GM21360 (cell line): ENCODE data around the gene NGLY1.
A peak's percentile ranks its signal among the peaks of the same experiment; 100 is the strongest.

Source experiments
- ATAC-seq: cut with Tn5 transposase; IDR thresholded peaks from one replicate; pipeline ENCODE4 v1.9.1; 2021; ENCODE audit warnings: mild to moderate bottlenecking, moderate library complexity; ENCODE audit not compliant: unreplicated experiment

NGLY1 gene, protein sequence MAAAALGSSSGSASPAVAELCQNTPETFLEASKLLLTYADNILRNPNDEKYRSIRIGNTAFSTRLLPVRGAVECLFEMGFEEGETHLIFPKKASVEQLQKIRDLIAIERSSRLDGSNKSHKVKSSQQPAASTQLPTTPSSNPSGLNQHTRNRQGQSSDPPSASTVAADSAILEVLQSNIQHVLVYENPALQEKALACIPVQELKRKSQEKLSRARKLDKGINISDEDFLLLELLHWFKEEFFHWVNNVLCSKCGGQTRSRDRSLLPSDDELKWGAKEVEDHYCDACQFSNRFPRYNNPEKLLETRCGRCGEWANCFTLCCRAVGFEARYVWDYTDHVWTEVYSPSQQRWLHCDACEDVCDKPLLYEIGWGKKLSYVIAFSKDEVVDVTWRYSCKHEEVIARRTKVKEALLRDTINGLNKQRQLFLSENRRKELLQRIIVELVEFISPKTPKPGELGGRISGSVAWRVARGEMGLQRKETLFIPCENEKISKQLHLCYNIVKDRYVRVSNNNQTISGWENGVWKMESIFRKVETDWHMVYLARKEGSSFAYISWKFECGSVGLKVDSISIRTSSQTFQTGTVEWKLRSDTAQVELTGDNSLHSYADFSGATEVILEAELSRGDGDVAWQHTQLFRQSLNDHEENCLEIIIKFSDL

DNA sequence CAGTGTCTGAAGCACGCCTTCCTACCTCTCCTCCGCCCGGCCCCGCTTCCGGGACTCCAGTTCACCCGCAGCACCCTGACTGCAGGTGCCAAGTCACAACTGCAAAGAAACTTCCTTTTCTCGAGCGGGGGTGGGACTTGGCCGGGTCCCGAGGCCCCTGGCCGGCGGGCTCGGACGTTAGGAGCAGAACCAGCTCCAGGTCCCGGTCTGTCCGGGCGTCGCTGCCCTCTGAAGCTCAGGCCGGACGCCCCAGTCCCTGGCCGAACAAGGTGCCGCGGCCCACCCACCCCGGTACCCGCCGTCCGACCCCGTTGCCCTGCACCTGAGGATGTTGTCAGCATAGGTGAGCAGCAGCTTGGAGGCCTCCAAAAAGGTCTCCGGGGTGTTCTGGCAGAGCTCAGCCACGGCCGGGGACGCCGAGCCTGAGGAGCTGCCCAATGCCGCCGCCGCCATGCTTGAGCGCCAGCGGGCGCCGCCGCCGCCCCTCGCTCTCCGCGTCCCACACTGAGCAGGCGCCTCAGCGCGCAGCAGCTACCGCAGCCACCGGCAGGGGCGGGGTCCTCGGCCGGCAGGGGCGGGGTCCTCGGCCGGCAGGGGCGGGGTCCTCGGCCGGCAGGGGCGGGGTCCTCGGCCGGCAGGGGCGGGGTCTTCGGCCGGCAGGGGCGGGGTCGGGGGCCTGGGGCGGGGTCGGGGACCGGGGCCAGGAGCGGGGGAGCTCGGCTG is at the start of gene NGLY1:
TSS of gene NGLY1 (minus strand) at position 506 of the 723 bp plus-strand sequence. CDS start at position 453, 53 bp downstream.
- peak; percentile 67 for ATAC-seq

DNA sequence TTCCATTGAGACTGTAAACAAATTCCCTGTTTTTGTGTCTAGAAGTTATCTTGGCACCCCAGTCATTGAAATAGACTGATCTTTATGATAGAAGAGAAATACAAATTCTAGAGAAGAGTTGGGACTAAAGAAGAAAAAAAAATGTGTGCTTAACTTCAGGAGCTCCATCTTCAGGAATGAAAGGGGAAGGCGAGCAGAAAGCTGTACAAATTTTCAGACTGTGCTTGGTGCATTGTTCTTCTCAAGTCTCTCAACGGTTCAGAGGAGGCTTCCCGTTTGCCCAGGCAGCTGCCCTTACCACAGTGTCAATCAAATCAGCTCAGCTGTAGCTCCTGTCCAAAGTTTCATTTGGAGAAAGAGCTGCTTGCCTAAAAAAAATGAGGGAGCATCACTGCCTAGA is 48.3 kb upstream of the NGLY1 start:
- ATAC-seq = no peak

DNA sequence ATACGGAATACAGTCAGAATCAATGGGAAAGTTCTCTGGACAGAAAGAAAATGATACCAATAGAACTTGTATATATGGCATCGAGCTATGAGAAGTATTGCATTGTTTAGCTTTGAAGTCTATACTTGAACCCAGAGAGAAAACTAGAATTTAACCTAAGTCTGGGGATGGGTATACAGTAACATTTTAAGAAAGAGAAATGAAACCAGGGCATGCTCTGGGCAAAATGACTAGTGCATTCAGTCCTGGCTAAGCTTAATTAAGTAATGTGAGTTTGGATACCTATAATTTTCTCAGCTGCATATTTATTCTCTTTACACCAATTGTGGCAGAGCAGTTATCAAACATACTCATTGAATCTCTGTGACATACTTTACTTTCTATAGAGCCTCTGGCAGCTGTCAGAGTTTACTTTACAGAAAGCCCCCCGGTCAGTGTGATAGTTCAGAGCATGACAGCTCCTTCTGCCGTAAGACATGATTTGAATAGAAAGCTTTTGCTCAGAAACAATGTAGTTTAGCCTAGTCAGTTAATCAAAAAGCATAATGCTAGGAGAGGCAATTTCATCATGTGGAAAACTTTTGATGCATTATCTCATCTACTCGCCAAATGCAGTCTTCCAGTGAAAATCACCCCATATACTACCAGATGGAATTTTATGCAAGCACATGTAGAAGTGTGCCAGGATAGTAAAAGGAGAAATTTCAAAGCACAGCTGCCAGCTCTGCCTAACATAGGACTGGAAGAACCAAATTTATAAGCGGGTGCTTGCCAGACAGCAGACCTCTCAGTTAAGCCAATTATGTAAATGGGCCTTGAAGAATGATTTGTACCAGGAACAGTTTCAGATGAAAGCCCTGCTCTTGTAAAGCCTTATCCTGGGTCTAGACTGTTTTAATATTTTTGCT is 47.4 kb upstream of the NGLY1 start:
- ATAC-seq = no peak

DNA sequence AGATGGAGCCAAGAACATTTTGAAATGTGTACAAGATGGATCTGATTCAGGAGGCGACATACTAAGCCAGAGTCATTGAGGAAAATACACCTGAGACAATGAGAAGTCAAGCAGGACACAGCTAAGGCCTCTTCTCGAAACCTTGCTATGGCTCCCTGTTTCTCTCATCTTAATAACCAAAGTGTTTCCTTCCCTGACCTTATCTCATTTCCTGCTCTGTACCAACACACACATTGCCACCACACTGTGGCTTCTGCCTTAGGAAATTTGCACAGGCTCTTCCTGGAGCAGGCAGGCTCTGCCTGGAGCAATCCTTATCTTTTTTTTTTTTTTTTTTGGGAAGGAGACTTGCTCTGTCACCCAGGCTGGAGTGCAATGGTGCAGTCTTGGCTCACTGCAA is 43.3 kb upstream of the NGLY1 start:
- no peak for ATAC-seq

DNA sequence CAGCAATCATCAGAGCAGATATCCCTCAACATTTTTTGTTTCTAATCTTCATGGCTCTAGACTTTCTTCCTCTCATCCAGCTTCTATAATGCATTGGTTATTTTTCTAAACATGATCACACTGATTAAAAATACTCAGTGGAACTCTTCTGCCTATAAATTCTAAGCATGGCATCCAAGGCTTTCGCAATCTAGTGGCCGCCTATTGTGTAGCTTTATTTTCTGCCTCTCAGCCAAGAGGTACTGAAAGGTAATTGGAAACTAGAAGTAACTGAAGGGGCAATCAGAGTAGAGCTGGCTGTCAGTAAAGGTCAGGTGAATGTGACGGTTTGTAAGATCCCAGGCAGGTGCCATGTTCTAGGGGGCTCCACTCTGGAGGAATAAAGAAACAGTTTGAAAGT is 40.1 kb upstream of the NGLY1 start:
- ATAC-seq = no peak

DNA sequence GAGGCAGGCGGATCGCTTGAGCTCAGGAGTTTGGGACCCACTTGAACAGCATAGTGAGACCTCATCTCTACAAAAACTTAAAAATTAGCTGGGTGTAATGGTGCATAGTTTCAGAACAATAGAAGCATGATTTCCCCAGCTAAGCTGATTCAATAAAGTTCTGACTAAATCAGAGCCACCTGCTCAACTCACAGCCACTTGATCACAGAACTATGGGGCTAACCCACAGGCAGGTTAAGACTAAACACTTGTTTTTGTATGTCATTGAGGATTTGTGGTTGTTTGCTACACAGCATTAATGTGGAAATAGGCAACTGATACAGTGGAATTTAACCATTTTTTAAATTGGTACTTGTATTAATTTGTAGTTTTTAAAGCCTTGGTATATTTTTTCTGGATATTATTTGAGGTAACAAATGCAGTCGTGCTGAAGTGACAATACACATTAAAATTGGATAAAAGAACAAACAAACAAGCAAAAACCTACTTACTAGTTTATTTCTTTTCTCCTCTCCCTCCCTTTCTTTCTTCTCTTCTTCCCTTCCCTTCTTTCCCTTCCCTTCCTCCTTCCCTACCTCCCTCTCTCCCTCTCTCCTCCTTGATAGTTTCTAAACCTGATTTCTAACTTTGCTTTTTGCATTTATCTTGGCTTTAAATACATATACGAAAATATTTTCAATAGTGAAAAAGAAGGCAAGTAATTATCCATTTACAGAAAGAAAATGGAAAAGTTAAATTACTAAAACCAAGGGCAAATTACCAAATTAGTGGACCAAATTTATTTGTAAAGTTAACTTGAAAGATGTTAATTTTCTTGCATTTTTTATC is 38.7 kb upstream of the NGLY1 start:
- ATAC-seq = no peak

DNA sequence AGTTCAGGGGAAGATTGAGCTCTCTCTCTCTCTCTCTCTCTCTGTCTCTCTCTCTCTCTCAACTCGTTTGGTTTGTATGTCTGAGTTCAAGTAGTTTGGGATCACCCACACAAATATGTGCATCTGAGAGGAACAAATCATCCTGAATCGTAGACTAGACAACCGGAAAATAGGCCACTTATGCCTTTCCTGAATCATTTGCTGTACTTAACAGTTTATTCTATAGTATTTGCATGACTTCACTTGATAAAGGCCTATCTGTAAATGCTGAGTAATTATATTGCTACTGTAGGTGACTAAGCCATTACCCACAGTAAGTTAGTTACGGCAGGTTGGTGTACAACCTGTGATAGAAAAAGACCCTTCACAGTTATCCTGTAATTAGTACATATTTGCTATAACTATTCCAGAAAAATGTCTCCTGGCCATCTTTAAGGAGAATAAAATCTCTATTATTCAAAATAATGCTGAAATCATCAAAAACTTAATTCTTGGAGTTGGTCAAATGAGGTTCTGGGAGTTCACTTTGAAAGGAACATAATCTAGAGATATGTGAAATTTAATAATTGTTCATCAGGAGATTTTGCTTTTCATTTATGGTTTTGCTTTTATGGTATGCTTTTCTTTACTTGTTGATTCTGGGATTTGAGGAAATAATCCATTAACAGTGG is 37.7 kb upstream of the NGLY1 start:
- no peak for ATAC-seq

DNA sequence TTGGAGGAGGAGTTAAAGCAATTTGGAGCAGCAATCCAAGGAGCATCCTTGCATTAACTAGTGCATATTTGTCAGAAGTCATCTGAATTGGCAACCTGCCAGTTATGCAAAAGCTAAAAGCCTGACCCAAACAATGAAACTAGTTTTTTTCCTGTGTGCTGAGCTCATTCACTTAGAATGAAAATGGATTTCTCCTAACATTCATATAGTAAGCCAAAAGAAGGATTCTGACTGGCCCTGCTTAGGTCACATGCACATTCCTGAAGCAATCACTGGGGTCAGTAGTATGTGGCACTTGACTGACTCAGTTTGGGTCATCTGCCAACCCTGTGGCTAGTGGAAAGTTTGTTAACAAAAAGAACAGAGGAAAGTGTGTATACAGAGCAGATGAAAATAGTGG is 37.1 kb upstream of the NGLY1 start:
- no peak for ATAC-seq

DNA sequence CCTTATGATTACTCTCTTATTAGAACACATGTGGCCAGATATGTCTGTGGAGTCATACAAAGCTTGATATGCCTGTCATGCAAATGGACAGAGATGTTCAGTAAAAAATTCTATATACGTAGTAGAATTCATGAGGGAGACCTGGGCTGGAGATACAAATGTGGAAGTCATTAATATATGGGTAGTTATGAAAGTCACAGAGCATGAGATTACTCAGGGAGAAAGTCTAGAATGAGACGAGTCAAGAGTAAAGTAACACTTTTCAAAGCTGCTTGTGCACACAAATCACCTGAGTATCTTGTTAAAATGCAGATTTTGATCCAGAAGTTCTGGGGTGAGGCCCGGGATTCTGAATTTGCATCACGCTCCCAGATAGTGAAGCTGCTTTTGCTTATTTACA is 35.1 kb upstream of the NGLY1 start:
- ATAC-seq = no peak

DNA sequence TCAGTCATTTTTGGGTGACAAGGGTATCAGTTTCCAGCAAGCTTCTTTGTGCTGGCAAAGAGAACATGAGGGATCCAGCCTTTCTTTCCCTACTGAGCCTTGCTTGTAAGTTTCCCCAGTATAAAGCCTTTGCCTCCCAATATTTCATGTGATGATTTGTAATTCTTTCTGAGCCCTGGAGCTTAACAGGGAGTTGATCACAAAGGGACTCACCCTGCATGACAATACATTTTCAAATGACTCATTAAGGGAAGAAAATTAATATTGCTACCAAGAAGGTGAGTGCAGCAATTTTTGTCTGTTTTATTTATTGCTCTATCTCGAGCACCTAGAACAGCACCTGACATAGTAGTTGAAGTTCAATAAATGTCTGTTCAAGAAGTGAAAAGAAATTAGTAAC is 34.4 kb upstream of the NGLY1 start:
- no peak for ATAC-seq

DNA sequence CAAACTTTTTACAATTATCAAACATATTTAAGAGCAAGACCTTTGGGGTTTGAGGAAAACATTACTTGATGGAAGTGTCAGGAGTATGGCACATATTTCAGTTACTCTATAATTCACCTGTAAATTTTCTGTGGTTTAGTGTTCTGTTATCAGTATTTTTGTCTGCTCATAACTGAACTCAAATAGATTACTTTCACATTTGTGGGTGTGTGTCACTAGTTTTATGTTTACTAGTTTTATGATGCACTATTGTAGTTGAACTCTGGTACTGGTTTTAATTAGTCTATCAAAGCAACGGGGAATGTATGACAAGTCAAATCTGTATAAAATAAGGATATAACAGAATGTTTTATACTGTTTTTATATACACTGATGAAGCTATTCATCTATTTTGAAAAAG is 33.9 kb upstream of the NGLY1 start:
- ATAC-seq = peak; percentile 60

DNA sequence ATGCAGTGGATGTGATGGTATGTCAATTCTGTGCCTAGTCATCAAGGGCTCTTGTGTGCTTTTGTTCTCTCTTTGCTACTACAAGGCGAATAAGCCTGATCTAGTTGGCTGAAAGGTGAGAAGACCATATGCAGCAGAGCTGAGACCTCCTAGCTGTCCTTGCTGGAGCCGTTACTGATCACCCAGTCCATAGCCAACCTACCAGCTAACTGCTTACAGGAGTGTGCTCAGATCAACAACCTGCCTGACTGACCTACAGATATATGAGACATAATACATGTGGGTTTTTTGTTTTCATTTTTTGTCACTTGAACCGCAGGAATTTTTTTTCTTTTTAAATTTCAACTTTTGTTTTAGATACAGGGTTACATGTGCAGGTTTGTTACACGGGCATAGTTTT is 29.4 kb upstream of the NGLY1 start:
- no peak for ATAC-seq

DNA sequence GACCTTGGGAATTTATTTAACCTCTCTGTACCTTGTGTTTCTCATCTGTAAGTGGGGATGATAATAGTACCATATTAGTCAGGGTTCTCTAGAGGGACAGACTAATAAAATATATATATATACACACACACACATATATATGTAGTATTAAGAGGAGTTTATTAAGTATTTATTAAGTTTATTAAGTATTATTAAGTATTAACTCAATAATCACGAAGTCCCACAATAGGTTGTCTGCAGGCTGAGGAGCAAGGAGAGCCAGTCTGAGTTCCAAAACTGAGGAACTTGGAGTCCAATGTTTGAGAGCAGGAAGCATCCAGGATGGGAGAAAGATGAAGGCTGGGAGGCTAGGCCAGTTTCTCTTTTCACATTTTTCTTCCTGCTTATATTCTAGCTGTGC is 21.4 kb upstream of the NGLY1 start:
- no peak for ATAC-seq

DNA sequence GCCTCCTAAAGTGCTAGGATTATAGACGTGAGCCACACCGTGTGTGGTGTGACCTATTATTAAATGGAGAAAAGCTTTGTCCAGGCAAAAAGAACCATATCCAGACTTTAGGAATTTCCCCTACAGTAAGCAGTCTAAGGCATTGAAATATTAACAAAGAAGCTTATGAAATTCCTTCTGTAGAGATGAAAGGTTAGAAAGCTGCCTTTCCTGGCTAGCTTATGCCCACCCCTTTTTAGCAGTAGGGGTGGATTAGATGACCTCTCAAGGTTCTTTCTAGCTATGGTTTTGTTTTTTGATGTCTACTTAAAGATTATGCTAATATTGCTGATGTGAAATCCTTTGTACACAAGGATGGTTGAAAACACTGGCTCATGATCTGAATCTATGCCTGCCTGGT is 20.6 kb upstream of the NGLY1 start:
- no peak for ATAC-seq

DNA sequence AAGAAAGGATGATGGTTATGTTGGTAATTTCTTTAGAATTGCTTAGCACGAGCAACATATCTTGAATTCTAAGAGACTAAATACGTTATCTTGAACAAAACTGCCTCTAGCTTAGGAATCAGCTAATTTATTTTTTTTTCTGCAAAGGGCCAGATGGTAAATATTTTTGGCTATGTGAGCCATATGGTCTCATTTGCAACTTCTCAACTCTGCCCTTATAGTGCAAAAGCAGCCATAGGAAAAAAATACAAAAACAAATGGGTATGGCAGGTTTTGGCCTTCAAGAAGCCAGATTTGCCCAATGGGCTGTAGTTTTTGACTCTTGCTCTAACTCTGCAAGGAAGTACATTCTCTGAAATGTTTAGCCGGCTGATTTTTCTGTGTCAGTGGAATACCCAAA is 18.5 kb upstream of the NGLY1 start:
- ATAC-seq = no peak

DNA sequence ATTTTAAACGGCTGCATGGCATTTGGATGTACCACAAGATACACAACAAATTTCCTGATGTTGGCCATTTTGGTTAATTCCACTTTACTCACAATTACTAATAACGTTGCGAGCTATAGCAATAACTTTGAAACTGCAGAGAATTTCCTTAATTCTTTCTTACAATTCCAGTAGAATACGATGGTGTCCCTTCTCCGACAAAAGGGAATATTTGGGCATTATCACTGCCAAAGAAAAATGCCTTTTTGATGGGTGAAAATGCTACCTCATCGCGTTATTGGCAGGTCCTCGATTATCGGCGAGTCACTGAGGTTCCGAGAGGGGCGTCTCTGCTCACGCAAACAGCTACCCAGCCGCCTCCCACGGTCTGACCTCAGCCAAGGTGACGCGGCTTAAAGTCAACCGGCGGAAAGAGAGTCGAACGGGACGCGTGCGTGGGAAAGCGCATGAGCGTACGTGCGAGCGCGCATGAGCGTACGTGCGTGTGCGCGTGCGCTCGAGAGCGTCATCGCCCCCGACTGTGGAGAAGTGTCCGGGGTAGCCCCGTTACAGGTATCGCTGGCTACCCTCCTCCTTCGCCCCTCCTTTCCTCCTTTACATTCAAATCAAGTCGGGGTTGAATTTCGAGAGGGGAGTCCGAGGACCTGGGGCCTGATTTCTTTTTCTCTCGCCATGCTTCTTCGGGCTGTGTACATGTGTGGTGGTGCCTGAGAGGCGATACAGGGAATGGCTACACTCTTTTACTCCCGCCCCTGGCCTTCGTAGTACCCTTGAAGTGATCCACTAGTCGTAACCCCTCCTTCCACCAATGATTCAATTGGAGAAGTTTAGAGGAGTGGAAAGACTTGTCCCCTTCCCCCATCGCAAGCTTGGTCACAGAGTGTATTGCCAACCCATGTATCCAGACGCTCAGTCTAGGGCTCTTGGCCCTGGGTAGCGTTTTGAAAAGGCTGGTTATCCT is 6.6 kb upstream of the NGLY1 start, which contains the start of gene OXSM:
TSS of gene OXSM (plus strand) at position 495 of the 961 bp plus-strand sequence. CDS start 931 bp downstream, outside the sequence.
- peak; percentile 92 for ATAC-seq

DNA sequence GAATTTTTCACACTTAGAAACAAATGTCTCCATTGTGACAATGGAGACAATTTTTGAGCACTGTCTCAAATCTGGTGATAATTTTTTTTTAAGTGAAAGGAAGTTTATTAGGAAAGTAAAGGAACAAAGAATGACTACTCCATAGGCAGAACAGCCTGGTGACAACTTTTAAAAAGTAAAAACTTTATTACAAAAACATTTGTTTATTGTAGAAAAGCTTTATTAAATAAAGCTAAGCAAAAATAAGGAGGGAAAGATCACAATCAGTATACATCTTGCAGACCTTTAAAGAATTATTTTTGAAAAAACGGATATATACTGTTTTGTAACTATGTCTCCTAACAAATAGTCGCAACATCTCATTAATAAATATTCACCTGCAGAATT is 6.0 kb upstream of the NGLY1 start:
- no peak for ATAC-seq

DNA sequence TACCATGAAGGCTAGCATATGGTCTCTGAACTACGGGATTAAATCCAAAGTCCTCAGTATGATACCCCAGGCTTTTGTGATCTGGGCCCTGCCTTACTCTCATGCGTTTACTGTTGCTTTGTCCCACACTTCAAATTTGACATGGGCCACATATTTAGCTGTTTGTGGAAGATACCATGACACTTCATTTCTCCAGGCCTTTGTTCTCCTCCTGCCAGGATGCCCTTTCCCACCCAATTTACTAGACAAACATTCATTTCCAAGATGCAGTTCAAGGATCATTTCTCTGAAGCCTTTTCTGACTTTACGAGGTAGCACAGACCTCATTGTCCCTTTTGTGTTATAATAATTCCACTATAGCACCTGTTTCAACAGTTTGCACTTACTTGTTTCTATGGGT is 4.4 kb upstream of the NGLY1 start:
- no peak for ATAC-seq
